ENCODE results near the gene PLCH2.

DNA sequence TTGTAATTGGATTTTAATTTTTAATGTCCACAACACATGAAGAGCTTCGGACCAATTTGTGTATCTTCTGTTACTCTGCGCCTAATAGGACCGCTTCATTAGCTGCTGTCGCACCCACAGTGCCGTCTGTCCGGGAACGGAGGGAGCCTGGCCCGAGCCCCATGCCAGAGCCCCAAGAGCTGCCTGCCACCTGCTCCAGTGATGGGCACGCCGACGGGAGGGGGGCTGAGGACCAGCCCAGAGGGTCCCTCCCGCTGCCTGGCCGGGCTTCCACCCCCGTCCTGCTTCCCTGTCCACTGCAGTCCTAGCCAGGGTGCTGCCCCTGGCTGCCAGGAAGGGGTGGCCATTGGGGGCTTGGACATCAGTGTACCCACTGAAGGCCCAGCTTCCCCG is 30.3 kb upstream of the PLCH2 start:
- TF ChIP-seq, protein P1, sequence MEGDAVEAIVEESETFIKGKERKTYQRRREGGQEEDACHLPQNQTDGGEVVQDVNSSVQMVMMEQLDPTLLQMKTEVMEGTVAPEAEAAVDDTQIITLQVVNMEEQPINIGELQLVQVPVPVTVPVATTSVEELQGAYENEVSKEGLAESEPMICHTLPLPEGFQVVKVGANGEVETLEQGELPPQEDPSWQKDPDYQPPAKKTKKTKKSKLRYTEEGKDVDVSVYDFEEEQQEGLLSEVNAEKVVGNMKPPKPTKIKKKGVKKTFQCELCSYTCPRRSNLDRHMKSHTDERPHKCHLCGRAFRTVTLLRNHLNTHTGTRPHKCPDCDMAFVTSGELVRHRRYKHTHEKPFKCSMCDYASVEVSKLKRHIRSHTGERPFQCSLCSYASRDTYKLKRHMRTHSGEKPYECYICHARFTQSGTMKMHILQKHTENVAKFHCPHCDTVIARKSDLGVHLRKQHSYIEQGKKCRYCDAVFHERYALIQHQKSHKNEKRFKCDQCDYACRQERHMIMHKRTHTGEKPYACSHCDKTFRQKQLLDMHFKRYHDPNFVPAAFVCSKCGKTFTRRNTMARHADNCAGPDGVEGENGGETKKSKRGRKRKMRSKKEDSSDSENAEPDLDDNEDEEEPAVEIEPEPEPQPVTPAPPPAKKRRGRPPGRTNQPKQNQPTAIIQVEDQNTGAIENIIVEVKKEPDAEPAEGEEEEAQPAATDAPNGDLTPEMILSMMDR (conservative IDR thresholded peaks at IDR 0.05; ENCODE audit: low read length), result no peak
- no peak for TF ChIP-seq EZH2phosphoT487 (IDR thresholded peaks at IDR 0.05; ENCODE audit: borderline replicate concordance, low read depth, low read length)
